Astrocyte of the spinal cord (primary cell): ENCODE results near the gene FDCSP.
"Not testable (repeated sequence)": the region's sequence is repeated elsewhere in the genome, so short reads cannot be mapped to it uniquely, and the experiment has no call there.

Source experiments
- DNase-seq: peaks from one replicate; pipeline ENCODE4 v3.0.0; 2011; ENCODE audit warnings: low read depth, low spot score
- H3K4me3 ChIP-seq: 2 replicates; pipeline ENCODE4 v1.5.1; 2011; ENCODE audit warnings: low read depth, mild to moderate bottlenecking, low read length, moderate library complexity
- in situ Hi-C: cut with HindIII; loops from 2 replicates; pipeline ENCODE4 v1.10.0; 2017; ENCODE audit warnings: low sequenced_read_pairs
- TF ChIP-seq, protein P1 (sequence below): IDR thresholded peaks from 2 replicates; pipeline ENCODE4 v1.5.1; 2012; ENCODE audit warnings: low read depth, mild to moderate bottlenecking, low read length, inconsistent platforms

Gene FDCSP

GRCh38 chr4:70195425-70195824 lies 30.5 kb upstream of the FDCSP start, which contains the start of gene ODAM:
TSS of gene ODAM (plus strand) at chr4:70195725. CDS start at chr4:70196544, 819 bp downstream.
- in situ Hi-C loops, result no loop called here
- TF ChIP-seq, protein P1, sequence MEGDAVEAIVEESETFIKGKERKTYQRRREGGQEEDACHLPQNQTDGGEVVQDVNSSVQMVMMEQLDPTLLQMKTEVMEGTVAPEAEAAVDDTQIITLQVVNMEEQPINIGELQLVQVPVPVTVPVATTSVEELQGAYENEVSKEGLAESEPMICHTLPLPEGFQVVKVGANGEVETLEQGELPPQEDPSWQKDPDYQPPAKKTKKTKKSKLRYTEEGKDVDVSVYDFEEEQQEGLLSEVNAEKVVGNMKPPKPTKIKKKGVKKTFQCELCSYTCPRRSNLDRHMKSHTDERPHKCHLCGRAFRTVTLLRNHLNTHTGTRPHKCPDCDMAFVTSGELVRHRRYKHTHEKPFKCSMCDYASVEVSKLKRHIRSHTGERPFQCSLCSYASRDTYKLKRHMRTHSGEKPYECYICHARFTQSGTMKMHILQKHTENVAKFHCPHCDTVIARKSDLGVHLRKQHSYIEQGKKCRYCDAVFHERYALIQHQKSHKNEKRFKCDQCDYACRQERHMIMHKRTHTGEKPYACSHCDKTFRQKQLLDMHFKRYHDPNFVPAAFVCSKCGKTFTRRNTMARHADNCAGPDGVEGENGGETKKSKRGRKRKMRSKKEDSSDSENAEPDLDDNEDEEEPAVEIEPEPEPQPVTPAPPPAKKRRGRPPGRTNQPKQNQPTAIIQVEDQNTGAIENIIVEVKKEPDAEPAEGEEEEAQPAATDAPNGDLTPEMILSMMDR, result no peak
- DNase-seq, result no peak
- no peak within 1 kb of the TSS for H3K4me3 ChIP-seq

DNA sequence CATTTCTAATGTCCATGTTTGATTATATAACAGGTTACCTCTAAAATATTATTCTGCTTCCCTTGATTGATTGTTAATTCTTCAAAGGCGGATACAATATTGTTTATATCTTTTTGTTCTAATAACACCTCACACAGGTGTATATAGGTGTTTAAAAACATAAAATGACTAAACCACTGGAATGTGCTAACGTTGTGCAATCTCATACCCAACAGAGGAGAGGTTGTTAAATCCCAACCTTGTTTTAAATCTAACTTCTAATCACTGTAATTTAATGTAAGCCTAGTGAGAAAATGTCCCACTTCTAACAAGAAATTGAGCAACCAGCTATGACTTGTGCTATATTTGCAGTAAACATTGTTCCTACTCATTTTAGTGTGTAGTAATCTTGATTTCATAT lies 29.1 kb upstream of the FDCSP start:
- in situ Hi-C loops, result no loop called here
- TF ChIP-seq, protein P1, result no peak

DNA sequence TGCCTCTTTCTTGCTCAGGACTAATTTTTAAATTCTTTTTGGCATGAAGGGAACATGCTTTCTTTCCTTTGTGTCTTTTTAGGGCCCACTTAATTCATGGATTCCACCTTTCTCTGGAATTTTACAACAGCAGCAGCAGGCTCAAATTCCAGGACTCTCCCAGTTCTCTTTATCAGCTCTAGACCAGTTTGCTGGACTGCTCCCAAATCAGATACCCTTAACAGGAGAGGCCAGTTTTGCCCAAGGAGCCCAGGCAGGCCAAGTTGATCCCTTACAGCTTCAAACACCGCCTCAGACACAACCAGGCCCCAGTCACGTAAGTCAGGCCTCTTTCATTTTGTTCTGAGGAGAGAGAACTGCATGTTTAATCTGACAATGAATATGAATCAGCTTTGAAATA lies 28.1 kb upstream of the FDCSP start:
- in situ Hi-C loops, result no loop called here
- no peak for DNase-seq
- H3K4me3 ChIP-seq, result no peak overlapping the region
- TF ChIP-seq, protein P1, result no peak

More for the DNA sequence above, 29.1 kb upstream of the FDCSP start:
- H3K4me3 ChIP-seq, result no peak overlapping the region
- DNase-seq, result no peak

DNA sequence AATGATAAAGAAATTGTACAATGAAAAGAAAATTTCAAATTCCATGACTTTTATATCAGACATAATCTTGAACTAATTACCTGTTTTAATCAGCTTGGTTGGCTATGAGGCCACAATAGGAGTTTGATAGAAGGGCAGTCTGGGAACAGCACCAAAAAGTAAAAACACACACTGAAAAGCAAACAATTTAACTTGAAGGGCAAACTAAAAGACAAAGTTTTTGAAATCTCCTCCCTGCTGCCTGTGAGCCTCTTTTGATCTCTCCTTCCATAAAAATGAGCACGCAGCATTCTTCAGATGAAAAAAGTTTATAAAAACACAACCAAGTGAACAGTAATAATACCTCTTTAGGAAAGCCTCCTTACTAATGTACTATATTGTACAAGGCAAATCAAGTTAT lies 22.3 kb upstream of the FDCSP start:
- TF ChIP-seq, protein P1, result no peak
- DNase-seq, result no peak
- in situ Hi-C loops, result no loop called here
- no peak overlapping the region for H3K4me3 ChIP-seq

GRCh38 chr4:70212752-70213151 lies 13.2 kb upstream of the FDCSP start:
- DNase-seq, in situ Hi-C loops: not testable (repeated sequence)

DNA sequence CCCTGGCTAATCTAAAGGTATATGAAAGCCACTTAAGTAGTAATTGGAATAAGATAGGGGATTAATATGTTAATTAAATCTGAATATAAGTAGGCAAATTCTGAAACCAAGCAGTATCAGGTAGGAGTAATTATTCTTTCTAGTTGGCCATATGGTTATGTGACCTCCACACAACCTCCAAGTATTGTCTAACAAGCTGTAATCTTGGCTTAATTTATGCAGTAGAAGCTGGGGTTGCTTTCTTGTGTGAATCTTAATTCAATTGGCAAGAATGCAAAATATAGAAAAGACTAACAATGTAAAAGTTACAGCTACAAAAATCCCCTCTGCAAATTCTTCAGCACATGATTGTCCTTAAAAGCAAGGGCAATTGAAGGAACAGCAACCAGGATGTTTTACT lies 9.8 kb upstream of the FDCSP start:
- in situ Hi-C loops, DNase-seq, H3K4me3 ChIP-seq: not testable (repeated sequence)

More at GRCh38 chr4:70212752-70213151, 13.2 kb upstream of the FDCSP start:
- H3K4me3 ChIP-seq, result not testable (repeated sequence)

DNA sequence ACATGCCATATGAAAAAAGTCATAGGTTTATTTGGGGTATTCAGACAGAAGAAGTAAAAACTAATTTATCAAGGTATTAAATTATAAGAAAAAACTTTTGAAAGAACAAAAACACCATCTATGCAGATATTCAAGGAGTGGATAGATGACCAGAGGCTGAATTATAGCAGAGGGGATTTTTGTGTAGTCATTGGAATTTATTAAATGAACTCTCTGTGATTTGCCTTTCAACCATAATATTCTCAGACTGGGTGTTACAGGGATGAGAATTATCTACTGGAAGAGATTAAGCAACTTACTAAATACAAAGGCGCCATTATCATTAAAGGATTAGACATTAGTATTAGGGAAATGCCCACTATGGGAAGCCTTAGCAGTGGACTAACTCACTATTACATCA lies 9.4 kb upstream of the FDCSP start:
- DNase-seq, in situ Hi-C loops, H3K4me3 ChIP-seq: not testable (repeated sequence)

DNA sequence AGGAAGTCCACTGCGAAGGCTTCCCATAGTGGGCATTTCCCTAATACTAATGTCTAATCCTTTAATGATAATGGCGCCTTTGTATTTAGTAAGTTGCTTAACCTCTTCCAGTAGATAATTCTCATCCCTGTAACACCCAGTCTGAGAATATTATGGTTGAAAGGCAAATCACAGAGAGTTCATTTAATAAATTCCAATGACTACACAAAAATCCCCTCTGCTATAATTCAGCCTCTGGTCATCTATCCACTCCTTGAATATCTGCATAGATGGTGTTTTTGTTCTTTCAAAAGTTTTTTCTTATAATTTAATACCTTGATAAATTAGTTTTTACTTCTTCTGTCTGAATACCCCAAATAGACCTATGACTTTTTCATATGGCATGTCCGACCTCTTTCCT lies 4.5 kb upstream of the FDCSP start:
- in situ Hi-C loops, H3K4me3 ChIP-seq, DNase-seq: not testable (repeated sequence)

DNA sequence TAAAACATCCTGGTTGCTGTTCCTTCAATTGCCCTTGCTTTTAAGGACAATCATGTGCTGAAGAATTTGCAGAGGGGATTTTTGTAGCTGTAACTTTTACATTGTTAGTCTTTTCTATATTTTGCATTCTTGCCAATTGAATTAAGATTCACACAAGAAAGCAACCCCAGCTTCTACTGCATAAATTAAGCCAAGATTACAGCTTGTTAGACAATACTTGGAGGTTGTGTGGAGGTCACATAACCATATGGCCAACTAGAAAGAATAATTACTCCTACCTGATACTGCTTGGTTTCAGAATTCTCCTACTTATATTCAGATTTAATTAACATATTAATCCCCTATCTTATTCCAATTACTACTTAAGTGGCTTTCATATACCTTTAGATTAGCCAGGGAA lies 4.1 kb upstream of the FDCSP start:
- DNase-seq, in situ Hi-C loops, H3K4me3 ChIP-seq: not testable (repeated sequence)
